CMK (cell line): ENCODE results near the gene SRPK1.

Experiments used
- DNase-seq: peaks from one replicate; pipeline ENCODE4 v3.0.0-alpha.2; 2010; ENCODE audit warnings: low read depth

The SRPK1 gene

DNA sequence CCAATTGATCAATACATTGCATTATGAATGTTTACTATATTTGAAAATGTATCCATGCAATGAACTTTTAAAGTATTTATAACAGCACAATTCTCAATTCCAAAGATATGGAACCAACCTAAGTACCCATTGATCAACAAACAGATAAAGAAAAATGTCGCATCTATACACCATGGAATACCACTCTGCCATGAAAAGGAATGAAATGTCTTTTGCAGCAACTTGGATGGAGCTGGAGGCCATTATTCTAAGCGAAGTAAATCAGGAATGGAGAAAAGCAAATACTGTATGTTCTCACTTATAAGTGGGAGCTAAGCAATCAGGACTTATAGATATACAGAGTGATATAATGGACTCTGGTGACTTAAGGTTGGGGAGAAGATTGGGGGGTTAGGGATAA, 22.9 kb downstream of the SRPK1 start:
- DNase-seq = no peak

DNA sequence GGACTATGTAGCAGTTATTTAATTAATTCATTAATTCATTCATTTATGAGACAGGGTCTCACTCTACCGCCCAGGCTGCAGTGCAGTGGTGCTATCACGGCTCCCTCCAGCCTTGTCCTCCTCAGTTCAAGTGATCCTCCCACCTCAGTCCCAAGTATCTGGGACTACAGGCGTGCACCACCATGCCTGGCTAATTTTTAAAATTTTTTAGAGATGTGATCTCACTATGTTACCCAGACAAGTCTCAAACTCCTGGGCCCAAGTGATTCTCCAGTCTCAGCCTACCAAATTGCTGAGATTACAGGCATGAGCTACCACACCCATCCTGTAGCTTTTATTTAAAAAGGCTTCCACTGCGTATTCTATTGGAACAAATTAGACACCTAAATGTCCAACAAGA, 23.4 kb downstream of the SRPK1 start:
- DNase-seq = no peak

DNA sequence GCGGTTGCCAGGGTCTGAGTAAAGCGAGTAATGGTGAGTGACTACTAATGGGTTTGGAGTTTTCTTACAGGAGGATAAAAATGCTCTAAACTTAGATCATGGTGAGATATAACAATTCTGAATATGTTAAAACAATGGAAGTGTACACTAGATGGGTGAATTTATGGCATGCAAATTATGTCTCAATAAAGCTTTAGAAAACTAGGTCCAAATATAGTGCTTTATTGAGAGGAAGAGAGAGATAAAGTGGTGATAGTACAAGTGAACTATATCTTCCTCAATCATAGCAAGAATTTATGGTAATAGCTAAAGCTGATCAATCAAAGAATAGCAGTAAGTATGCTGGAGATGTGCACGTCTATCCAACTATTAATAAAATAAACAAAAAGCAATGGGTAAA, 23.9 kb downstream of the SRPK1 start:
- DNase-seq = no peak

DNA sequence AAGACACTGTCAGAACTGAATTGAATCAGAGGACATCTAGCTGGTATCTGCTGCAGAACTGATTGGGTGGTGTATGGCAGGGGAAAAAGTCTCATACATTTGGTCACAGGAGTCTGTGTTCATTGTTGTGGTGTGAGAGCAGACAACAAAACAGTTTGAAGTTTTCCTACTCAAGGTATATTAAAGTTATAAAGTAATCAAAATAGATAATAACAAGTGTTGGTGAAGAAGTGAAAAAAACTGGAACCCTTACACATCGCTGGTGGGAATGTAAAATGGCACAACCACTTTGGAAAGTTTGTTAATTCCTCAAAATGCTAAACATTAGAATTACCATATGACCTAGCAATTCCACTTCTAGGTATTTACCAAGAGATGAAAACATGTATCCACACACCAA, 24.7 kb downstream of the SRPK1 start:
- no peak for DNase-seq

DNA sequence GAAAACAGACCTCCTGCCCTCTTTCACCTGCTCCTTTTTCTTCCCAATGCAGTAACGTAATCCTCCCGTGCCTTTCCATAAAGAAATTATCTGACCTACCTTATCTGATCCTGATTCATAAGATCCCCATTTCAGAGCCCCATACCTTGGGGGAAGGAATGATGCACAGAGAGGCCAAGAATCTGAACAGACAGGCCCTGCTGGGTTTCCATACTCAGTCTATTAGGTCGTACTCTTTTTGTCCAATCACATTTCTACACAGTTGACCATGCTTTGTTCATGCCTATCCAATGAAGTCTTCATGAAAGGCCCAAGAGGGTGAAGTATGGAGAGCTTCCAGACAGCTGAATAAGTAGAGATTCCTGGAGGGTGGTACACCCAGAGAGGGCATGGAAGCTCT, 25.3 kb downstream of the SRPK1 start:
- no peak for DNase-seq

DNA sequence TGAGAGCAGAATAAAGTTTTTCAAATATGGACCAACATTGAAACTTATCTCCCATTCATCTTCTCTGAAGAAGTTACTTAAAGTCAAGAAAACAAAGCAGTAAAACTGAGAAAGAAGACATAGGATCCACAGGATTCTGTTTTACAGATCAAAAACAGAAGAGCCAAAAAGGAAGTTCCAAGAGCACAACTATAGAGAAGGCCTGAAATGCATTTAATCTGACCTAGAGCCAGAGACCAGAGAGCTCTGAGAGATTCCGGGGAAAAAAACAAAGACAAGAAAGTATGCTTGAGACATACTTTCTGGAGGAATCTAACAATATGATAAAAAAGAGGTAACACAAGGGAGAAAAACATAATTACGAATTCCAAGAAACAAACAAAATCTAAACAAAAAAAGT, 26.1 kb downstream of the SRPK1 start:
- DNase-seq = no peak

DNA sequence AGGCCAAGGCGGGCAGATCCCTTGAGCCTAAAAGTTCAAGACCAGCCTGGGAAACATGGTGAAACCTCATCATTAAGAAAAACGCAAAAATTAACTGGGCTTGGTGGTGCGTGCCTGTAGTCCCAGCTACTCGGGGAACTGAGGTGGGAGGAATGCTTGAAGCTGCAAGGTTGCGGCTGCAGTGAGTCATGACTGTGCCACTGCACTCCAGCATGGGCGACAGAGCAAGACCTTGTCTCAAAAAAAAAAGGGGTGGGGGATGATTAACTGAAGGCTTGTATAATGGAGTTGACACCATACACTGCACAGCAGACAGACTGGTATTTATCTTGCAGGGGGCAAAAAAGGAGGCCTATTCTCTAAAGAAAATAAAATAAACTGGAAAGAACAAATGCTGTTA, 27.7 kb downstream of the SRPK1 start:
- DNase-seq = no peak

DNA sequence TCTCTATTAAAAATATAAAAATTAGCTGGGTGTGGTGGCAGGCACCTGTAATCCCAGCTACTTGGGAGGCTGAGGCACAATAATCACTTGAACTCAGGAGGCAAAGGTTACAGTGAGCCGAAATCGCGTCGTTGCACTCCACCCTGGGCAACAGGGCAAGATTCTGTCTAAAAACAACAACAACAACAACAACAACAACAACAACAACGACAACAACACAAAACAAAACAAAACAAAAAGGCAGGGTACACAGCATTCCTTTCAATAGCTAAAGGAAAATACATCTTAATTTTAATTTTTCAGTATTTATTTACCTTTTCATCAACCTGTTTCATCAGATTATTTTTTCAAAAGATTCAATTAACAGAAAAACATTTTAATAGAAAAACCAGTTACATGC, 28.4 kb downstream of the SRPK1 start:
- no peak for DNase-seq

DNA sequence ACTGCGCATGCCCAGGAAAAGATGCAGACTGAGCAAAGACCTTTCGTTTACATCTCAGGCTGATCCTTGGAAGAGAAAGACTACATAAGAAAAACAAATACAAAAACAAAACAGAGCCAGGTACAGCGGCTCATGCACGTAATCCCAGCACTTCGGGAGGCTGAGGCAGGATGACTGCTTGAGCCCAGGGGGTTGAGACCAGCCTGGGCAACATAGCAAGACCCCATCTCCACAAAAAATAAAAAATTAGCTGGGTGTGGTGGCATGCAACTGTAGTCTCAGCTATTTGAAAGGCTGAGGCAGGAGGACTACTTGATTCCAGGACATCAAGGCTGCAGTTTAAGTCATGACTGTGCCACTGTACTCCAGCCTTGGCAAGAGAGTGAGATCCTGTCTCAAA, 41.7 kb downstream of the SRPK1 start:
- no peak for DNase-seq

DNA sequence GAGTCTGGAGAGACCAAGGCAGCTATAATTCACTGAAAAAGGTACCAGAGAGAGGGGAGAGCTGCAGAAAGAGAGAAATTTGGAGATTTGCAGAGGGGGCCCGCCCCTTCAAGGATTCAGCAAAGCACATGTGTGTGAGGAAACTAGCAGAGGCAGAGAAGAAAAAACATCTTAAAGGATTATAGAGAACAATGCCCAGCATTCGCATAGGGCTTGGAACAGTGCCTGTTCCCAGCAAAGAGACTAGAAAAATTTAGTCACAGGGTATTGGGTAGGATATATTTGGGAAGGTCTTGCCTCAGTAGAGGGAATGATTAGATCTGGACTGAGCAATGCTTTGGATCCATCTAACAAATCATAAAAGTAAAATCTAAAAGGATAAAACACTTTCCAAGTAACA, 44.0 kb downstream of the SRPK1 start:
- no peak for DNase-seq

DNA sequence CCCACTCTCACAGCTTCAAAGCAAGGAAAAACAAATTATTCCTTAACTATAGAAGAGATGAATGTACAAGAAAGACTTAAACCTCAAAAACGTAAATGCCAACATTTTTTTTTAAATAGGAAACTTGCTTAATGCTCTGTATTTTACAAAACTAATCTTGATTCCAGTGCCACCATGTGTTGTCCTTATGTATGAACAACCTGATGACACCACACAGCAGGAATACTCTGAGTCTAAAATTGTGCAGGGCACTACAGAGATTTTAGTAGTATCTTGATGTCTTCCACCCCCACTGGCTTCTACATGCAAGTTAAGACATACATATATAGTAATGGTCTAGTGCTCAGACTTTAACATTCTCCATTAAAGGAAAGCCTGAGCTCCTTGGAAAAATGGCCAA, 46.2 kb downstream of the SRPK1 start:
- no peak for DNase-seq

DNA sequence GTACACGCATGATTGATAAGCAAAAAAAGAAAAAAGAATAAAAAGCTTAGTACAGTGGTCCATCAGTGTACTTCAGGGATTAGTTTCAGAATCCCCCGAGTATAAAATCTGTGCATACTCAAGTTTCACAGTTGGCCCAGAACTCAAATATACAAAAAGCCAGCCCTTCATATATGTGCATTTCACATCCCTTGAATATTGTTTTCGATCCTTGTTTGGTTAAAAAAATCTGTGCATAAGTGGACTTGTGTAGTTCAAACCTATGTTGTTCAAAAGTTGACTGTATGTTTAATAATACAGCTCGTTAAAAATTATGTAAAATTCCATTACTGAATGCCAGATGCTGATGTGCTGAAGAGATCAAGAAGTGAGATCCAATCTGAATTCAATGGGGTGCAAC, 61.5 kb downstream of the SRPK1 start:
- no peak for DNase-seq

DNA sequence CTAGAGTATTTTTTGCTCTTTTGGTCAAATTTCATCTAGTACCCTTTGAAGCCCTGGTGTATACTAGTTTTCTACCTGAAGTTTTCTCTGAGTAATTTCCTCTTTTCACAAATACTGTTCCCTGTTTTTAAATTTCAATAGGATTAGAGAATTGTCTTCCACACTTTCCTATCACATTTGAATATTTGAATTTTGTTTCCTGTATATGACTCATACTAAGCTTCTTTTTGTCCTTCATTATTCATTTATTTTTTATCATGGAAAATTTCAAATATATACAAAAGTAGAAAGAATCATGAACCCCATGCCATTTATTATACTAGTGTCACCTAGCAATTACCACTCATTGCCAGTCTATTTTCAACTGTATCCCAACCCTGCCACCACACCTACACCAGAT, 63.0 kb downstream of the SRPK1 start:
- no peak for DNase-seq

DNA sequence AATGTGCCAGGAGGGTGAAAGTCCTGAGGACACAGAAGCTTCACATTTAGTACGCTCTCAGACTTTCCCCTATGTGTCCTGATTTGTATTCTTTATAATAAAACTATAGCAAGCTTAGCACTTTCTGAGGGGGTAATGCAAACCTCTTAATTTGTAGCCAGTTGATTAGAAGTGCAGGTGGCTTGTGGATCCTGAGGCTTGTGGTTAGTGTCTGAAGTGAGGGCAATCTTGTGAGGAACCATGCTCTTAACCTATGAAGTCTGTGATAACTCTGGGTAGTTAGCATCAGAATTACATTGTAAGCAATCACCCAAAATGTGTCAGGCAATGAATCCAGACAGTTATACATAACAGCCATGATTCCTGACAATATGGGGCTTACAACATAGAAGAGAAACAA, 64.6 kb downstream of the SRPK1 start:
- DNase-seq = no peak

DNA sequence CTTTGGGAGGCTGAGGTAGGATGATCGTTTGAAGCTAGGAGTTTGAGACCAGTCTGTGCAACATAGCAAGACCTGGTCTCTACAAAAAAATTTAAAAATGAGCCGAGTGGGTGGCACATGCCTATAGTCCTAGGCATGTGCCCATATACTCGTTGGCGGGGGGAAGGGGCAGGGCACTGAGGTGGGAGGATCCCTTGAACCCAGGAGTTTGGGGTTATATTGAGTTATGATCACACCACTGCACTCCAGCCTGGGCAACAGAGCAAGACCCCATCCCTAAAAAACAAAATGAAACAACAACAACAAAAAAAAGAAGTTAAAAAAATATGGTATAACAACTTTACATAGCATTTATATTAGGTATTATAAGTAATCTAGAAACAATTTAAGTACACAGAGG, 67.9 kb downstream of the SRPK1 start:
- DNase-seq = no peak

DNA sequence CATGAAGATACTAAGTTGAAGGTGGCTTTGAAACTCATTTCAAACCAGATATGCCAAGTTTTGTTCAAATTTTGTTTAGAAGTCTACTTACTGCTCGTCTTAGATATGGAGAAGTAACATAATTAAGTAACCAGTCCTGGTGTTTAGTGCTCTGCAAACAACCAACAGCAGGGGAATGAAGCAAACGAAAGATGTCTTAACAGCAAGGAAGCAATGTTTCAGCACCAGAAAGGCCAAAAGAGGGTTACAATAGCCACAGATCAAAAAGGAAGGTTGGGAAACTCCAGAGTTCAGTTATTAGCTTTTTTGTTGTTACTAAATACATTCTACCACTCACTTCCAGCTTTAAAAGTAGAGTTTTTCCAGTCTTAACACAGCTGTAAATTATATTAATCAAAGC, 70.7 kb downstream of the SRPK1 start:
- no peak for DNase-seq

DNA sequence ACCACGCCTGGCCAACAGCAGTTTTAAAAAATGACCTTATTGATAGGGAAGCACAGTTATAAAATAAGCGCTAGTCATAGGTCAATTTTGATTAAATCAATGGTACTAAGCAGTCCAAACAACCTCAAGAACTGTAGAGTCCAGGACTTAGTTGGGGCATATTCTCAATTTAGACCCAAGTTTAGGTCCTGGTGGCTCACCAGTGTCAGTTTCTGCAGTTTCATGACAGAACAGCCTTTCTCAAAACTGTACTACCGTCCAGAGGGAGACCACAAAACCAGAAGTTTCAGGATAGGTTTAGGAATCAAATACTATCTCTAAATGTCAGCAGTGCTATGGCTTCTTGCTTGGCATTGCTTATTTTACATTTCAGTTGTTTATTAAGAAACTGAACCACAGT, 76.6 kb downstream of the SRPK1 start:
- no peak for DNase-seq

DNA sequence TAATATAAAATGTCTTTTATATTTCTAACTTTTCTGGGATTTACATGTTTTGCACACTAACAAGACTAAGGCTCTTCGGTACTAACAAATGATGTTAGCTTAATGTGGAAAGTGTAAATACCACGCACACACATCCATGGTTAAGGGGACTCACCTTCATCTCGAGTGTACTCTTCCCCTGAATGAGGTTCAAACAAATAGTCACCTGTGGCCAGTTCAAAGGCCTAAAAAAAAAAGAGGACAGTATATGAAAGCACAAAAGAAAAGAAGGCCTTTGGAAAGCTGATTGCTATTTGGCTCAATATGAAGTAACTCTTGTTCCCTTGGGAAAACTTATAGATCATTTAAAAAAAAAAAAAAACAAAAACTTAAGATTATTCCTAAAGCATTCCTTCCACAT, 78.5 kb downstream of the SRPK1 start:
- no peak for DNase-seq

DNA sequence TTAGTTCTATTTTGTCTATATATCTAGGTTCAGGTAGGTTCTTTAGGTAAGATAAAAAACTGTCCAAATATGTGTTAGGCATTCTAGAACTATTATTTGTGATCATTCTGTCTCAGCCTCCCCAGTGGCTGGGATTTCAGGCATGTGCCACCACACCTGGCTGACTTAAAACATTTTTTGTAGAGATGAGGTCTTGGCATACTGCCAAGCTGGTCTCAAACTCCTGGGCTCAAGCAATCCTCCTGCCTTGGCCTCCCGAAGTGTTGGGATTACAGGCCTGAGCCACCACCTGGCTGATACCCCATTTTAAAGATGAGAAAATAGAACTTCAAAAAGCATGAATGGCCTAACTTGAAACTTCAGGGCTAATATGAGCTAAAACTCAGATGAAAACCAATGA, 81.9 kb downstream of the SRPK1 start:
- no peak for DNase-seq

DNA sequence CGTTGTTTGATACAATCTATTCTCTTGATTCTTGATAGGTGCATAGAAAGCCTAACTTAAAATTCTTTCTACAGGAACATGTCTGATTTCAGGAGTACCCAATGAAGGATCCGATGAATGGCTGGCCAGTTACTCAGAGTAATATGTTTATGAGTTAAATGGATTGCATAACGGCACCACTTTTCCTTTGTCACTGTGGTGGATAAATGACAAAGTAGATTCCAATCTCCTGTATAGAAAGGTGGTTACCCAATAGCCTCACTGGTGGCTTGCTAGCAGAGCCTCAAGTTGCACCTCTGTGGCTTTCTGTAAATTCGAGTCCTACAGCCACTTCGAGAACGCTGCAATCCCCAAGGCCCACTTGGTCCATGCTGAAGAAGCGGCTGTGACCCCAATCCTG, 87.4 kb downstream of the SRPK1 start:
- DNase-seq = no peak

DNA sequence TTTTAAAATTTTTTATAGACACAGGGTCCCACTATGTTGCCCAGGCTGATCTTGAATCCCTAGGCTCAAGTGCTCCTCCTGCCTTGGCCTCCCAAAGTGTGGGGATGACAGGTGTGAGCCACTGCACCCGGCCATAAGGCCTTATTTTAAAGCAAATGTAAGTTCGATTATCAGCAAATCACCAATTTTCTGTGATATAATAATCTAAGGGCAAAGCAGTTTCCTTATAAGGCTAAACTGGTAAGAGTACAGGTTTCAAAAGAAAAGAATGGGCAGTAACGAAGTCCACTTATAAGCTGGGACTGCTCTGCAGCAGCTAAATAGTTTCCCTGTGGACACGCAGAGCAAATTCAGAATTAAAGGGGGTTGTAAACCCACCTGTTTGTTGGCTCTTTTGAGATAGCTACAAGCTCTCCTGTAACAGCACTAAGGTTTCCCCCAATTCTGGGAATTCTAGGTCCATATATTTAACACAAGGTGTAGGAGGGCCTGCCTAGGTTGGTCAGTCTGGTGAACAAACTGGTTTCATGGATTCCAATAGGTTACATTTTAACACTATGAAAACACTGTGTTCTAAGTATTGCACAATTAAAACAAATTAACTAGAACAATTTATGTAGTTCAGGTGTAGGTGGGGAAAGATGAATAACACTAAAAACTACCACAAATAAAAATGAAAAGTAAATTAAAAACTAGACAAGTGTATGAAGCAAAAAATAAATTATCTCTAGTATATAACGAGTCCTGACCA, 89.5 kb downstream of the SRPK1 start:
- no peak for DNase-seq

DNA sequence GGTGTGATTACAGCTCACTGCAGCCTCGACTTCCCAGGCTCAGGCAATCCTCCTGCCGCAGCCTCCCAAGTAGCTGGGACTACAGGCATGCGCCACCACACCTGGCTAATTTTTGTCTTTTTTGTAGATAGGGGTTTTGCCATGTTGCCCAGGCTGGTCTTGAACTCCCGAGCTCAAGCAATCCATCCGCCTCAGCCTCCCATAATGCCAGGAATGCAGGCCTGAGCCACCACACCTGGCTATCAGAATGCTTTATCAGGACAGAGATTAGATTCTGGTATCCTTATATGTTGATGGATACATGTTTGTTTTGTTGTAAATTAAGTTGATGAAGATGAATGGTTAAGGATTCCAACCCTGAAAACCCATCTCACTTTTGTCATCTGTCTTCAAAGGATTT, 91.6 kb downstream of the SRPK1 start:
- DNase-seq = no peak

DNA sequence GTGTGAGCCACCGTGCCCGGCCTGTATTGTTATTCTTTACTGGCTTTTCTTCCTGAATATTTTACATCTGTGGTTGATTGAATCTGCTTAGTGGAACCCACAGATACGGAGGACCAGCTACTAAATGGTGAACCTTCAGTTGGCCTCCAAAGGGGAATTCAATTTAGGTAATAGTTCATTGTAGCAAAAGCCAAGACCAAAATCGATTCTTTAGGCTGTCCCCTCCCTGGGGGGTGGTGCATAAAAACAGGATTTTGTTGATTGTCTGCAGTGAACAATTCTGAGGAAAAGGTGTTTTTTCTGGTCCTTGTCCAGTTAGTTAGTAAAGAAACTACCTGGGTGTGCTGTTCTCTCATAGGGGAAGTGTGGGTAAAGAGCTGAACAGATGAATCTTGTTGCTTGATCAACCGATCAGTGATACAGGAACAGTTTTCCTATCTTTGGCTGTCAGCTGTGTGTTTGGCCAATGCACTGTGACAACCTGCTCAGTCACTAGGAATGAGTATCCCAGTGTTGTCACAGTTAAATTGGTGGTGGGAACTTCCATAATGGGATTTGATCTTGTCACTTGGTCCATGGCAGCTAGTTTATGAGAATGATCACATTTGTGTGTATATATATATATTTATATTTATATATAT, 96.2 kb downstream of the SRPK1 start:
- no peak for DNase-seq

DNA sequence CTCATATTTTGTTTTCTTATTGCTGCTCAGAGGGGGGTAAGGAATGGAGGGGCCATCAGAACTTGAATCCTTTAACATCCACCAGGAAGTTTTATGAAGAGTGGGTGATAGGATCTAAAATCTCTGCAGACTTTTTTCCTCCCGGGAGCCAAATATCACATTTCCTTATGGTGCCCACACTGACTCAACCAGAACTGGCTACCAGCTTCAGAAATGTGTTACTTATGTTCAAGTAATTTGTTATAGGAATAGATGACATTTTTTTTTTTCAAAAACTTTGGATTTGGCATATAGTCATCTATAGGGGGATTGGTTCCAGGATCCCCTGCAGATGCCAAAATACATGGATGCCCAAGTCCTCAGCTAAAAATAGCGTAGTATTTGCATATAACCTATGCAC, 97.3 kb downstream of the SRPK1 start:
- DNase-seq = no peak
